Measurements from ENCODE around the gene DYNLT1.

- TF ChIP-seq CTCF (conservative IDR thresholded peaks at IDR 0.05; ENCODE audit: low read length) (no peak), EZH2phosphoT487 (IDR thresholded peaks at IDR 0.05; ENCODE audit: borderline replicate concordance) (no peak)
Observed at GRCh38 chr6:158597565-158597964, 47.0 kb downstream of the DYNLT1 start.

All from Loucy (cell line).